ENCODE measurements around the gene RARB.
A peak's percentile ranks its signal among the peaks of the same experiment; 100 is the strongest.

Gene RARB

GRCh38 chr3:25460751-25461150 is 32.7 kb downstream of the RARB start:
- peak; percentile 44 for DNase-seq (ENCODE audit: low spot score)
- no peak for TF ChIP-seq CTCF (IDR thresholded peaks at IDR 0.05; ENCODE audit: extremely low read depth, missing control alignments)

GRCh38 chr3:25461946-25462345 is 33.9 kb downstream of the RARB start:
- no peak for DNase-seq (ENCODE audit: low spot score)
- no peak for TF ChIP-seq CTCF (IDR thresholded peaks at IDR 0.05; ENCODE audit: extremely low read depth, missing control alignments)

- DNase-seq (ENCODE audit: low spot score), result no peak
- no peak for TF ChIP-seq CTCF (IDR thresholded peaks at IDR 0.05; ENCODE audit: extremely low read depth, missing control alignments)
Measured at GRCh38 chr3:25462495-25462894, 34.4 kb downstream of the RARB start.

- no peak for TF ChIP-seq CTCF (IDR thresholded peaks at IDR 0.05; ENCODE audit: extremely low read depth, missing control alignments)
- no peak for DNase-seq (ENCODE audit: low spot score)
Measured at GRCh38 chr3:25463836-25464418, 35.9 kb downstream of the RARB start.

GRCh38 chr3:25465266-25465860 is 37.3 kb downstream of the RARB start:
- DNase-seq (ENCODE audit: low spot score), result no peak
- TF ChIP-seq CTCF (IDR thresholded peaks at IDR 0.05; ENCODE audit: extremely low read depth, missing control alignments), result no peak

- no peak for TF ChIP-seq CTCF (IDR thresholded peaks at IDR 0.05; ENCODE audit: extremely low read depth, missing control alignments)
- DNase-seq (ENCODE audit: low spot score), result no peak
Measured at GRCh38 chr3:25468866-25469319, 40.8 kb downstream of the RARB start.

GRCh38 chr3:25469558-25469957 is 41.5 kb downstream of the RARB start:
- no peak for DNase-seq (ENCODE audit: low spot score)
- TF ChIP-seq CTCF (IDR thresholded peaks at IDR 0.05; ENCODE audit: extremely low read depth, missing control alignments), result no peak

Data from GM20000 (cell line).